ENCODE measurements around the gene PTCHD1.

The PTCHD1 gene

GRCh38 chrX:23334848-23335599 is at the start of gene PTCHD1:
Gene PTCHD1, plus strand, starts transcription at chrX:23334849. Its CDS starts 27 bp downstream, at chrX:23334876.
- Histone ChIP-seq H3K4me2 (ENCODE audit: low read depth, low read length, poor library complexity, severe bottlenecking) (no peak within 1 kb of the TSS), H3K27ac (ENCODE audit: low read depth, low read length) (no peak within 1 kb of the TSS), H3K4me3 (ENCODE audit: insufficient read depth, low read length, poor library complexity, severe bottlenecking) (no peak within 1 kb of the TSS), H3K9me3 (ENCODE audit: insufficient read depth, low read length) (no peaks in the 10 kb centered on the region), H3K79me2 (ENCODE audit: insufficient read depth, low read length) (no peaks in the 10 kb centered on the region), H3K9ac (ENCODE audit: low read length) (no peak within 1 kb of the TSS), H3K27me3 (ENCODE audit: low read length) (no peaks in the 10 kb centered on the region), H4K20me1 (ENCODE audit: low read depth, low read length) (no peaks in the 10 kb centered on the region), H3K36me3 (ENCODE audit: low read length) (no peaks in the 10 kb centered on the region), H3F3A (ENCODE audit: insufficient read depth) (no peaks in the 10 kb centered on the region), H3K9me2 (replicated peaks; ENCODE audit: insufficient read depth, low read length) (no peaks in the 10 kb centered on the region), H2AFZ (ENCODE audit: low read depth, low read length, severe bottlenecking) (no peak within 1 kb of the TSS)
- no peak for TF ChIP-seq EZH2phosphoT487 (conservative IDR thresholded peaks at IDR 0.05; ENCODE audit: low read length)
- no peak for TF ChIP-seq CTCF (IDR thresholded peaks at IDR 0.05; ENCODE audit: insufficient read depth, low read length, poor library complexity, severe bottlenecking)

GRCh38 chrX:23286731-23287130 is 47.9 kb upstream of the PTCHD1 start:
- TF ChIP-seq CTCF (IDR thresholded peaks at IDR 0.05; ENCODE audit: insufficient read depth, low read length, poor library complexity, severe bottlenecking) (no peak), EZH2phosphoT487 (conservative IDR thresholded peaks at IDR 0.05; ENCODE audit: low read length) (no peak)
- no peaks in the 10 kb centered on the region for H3K27me3 ChIP-seq (ENCODE audit: low read length)

GRCh38 chrX:23287191-23287725 is 47.4 kb upstream of the PTCHD1 start:
- Histone ChIP-seq H3K27me3 (ENCODE audit: low read length) (no peaks in the 10 kb centered on the region), H4K20me1 (ENCODE audit: low read depth, low read length) (no peaks in the 10 kb centered on the region), H3K27ac (ENCODE audit: low read depth, low read length) (no peak overlapping the region), H2AFZ (ENCODE audit: low read depth, low read length, severe bottlenecking) (no peak overlapping the region), H3F3A (ENCODE audit: insufficient read depth) (no peaks in the 10 kb centered on the region), H3K9me2 (replicated peaks; ENCODE audit: insufficient read depth, low read length) (no peaks in the 10 kb centered on the region), H3K79me2 (ENCODE audit: insufficient read depth, low read length) (no peaks in the 10 kb centered on the region), H3K4me2 (ENCODE audit: low read depth, low read length, poor library complexity, severe bottlenecking) (no peak overlapping the region), H3K4me3 (ENCODE audit: insufficient read depth, low read length, poor library complexity, severe bottlenecking) (no peak overlapping the region), H3K36me3 (ENCODE audit: low read length) (no peaks in the 10 kb centered on the region), H3K9me3 (ENCODE audit: insufficient read depth, low read length) (no peaks in the 10 kb centered on the region), H3K9ac (ENCODE audit: low read length) (no peak overlapping the region)
- TF ChIP-seq CTCF (IDR thresholded peaks at IDR 0.05; ENCODE audit: insufficient read depth, low read length, poor library complexity, severe bottlenecking): no peak
- TF ChIP-seq EZH2phosphoT487 (conservative IDR thresholded peaks at IDR 0.05; ENCODE audit: low read length): no peak

More at GRCh38 chrX:23286731-23287130, 47.9 kb upstream of the PTCHD1 start:
- H3K9me2 ChIP-seq (replicated peaks; ENCODE audit: insufficient read depth, low read length): no peaks in the 10 kb centered on the region
- no peaks in the 10 kb centered on the region for H3K36me3 ChIP-seq (ENCODE audit: low read length)
- no peaks in the 10 kb centered on the region for H3F3A ChIP-seq (ENCODE audit: insufficient read depth)
- H3K79me2 ChIP-seq (ENCODE audit: insufficient read depth, low read length): no peaks in the 10 kb centered on the region
- no peaks in the 10 kb centered on the region for H3K9me3 ChIP-seq (ENCODE audit: insufficient read depth, low read length)
- no peak overlapping the region for H2AFZ ChIP-seq (ENCODE audit: low read depth, low read length, severe bottlenecking)
- H3K4me2 ChIP-seq (ENCODE audit: low read depth, low read length, poor library complexity, severe bottlenecking): no peak overlapping the region
- no peak overlapping the region for H3K27ac ChIP-seq (ENCODE audit: low read depth, low read length)
- no peak overlapping the region for H3K9ac ChIP-seq (ENCODE audit: low read length)
- no peaks in the 10 kb centered on the region for H4K20me1 ChIP-seq (ENCODE audit: low read depth, low read length)
- H3K4me3 ChIP-seq (ENCODE audit: insufficient read depth, low read length, poor library complexity, severe bottlenecking): no peak overlapping the region
